Adrenal gland (tissue), 5 donors: ENCODE data around the gene CORO7.

ENCODE experiments used
- POLR2A ChIP-seq, 2 donors: fragments of 450-650 bp; IDR thresholded peaks; one replicate each; pipeline ENCODE4 v1.6.1; 2017; ENCODE audit warnings: antibody characterized with exemption in 2 of 2, mild to moderate bottlenecking in 2 of 2, moderate library complexity in 1 of 2
- TF ChIP-seq, protein P1 (sequence below), 6 experiments: fragments of 450-650 bp in 4 of 6; fragments of 200-600 bp in 2 of 6; sonication (generic) in 1 of 6; IDR thresholded peaks; 1 replicate in 5 of 6; 2 replicates in 1 of 6; pipeline versions ENCODE4 v1.5.1 to v1.8.0; 2016 to 2021; ENCODE audit warnings: antibody characterized with exemption in 6 of 6, mild to moderate bottlenecking in 2 of 6, moderate library complexity in 1 of 6
- donor health status: DM: no; HTN: no; CAD: no.

DNA sequence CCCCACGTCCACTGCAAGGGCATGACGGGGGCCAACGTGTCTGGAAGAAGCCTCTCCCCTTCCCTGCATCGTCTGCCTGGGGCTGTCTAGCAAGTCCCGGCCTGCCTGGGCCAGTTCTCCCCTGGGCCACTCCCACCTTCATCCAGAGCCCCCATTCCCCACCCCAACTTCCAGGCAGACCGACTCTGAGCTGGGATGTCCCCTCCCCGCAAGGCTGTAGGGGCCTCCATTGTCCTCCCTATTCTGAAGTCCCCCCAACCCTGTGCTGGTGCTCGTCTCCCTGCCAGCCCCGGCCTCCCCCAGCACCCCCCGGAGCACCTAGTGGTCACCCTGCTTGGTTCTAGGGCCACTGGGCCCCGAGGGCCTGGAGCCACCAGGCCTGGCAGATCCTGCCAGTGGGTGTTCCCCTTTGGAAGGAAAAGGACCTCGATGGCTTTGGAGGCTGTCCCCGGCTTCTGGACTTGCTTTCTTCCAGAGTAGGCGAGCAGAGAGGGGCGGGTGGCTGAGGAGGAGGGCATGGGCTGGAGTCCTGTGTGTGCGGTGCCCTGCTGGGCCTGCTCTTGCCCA, 95.7 kb downstream of the CORO7 start:
- TF ChIP-seq, protein P1, sequence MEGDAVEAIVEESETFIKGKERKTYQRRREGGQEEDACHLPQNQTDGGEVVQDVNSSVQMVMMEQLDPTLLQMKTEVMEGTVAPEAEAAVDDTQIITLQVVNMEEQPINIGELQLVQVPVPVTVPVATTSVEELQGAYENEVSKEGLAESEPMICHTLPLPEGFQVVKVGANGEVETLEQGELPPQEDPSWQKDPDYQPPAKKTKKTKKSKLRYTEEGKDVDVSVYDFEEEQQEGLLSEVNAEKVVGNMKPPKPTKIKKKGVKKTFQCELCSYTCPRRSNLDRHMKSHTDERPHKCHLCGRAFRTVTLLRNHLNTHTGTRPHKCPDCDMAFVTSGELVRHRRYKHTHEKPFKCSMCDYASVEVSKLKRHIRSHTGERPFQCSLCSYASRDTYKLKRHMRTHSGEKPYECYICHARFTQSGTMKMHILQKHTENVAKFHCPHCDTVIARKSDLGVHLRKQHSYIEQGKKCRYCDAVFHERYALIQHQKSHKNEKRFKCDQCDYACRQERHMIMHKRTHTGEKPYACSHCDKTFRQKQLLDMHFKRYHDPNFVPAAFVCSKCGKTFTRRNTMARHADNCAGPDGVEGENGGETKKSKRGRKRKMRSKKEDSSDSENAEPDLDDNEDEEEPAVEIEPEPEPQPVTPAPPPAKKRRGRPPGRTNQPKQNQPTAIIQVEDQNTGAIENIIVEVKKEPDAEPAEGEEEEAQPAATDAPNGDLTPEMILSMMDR (IDR thresholded peaks at IDR 0.05), result no peak
- no peak for TF ChIP-seq POLR2A (IDR thresholded peaks at IDR 0.05)
